ENCODE results near the gene KLHL13.

- TF ChIP-seq CTCF (IDR thresholded peaks at IDR 0.05): no peak
- TF ChIP-seq POLR2AphosphoS5 (IDR thresholded peaks at IDR 0.05; ENCODE audit: low read depth, low read length): no peak
Observed at GRCh38 chrX:117977526-117977925, 139.1 kb downstream of the KLHL13 start.
